CD1c-positive myeloid dendritic cell (primary cell): Measurements from ENCODE around the gene S100A7.
"Not testable (repeated sequence)": the region's sequence is repeated elsewhere in the genome, so short reads cannot be mapped to it uniquely, and the experiment has no call there.

Source experiments
- DNase-seq: peaks from one replicate; pipeline ENCODE4 v3.0.0-alpha.2; 2016; ENCODE audit errors: extremely low spot score

The S100A7 gene

DNA sequence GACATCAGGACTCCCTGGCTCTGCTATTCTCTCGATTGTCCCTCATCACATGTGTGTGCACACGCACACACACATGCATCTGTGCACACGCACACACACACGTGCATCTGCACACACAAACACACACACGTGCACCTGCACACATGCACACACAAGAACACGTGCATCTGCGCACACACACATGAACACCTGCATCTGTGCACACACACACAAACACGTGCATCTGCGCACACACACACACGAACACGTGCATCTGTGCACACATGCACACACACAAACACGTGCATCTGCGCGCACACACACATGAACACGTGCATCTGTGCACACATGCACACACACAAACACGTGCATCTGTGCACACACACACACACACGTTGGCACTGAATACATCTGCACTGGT is 29.4 kb downstream of the S100A7 start:
- DNase-seq = no peak

DNA sequence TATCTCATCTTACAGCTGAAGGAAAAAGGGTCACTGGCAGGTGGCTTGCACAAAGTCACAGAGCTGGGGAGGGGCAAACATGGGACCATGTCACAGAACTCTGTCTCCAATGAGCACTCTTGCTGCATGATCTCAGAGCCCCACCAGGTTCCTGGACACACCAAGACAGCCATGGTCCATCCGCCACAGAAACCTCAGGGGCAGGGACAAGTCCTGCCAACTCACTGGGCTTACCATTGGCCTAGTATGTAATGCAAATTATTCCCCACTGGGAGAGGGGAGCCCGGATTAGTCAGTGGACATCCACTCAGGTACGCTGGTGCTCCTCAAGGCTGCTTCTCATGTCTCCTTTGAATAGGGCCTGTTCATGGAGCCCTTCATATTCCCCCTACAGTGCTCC is 29.9 kb downstream of the S100A7 start:
- DNase-seq = no peak

DNA sequence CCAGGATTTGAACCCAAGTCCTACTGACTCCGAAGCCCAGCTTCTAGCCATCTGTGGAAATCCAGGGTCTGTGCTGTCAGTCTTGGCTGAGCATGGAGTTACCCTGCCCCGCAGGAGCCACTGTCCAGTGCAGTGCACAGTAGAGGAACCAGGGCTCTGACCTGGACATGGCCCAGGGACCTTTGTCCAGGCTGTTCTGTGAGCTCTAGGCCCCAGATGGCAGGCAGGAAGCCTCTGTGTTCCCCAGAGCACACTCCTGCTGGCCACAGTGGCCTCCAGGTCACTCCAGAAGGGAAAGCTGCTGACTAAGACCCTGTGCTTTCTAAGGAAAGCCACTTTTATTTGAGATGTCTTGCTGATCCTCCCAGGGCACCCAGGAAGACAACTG is 30.3 kb downstream of the S100A7 start:
- DNase-seq = no peak

- no peak for DNase-seq
Observed at GRCh38 chr1:153429266-153430165, 30.9 kb downstream of the S100A7 start.

DNA sequence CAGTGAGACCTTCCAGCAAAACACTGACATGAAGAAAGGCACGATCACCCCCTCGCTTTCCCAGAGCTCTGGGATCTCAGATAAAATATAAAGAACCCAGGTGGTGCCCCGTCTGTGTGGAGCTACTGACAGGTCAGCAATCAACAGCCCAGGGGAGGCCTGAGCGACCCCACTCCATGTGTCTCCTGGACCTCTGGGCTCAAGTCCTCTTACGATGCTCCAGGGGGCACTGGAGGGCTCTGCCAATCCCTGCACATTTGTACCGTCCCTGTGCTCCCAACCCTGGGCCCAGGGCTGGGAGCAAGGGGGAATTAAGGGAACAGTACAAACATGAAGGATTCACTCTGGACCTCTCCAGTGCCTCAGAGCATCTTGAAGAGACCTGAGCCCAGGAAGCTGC is 31.7 kb downstream of the S100A7 start:
- no peak for DNase-seq

DNA sequence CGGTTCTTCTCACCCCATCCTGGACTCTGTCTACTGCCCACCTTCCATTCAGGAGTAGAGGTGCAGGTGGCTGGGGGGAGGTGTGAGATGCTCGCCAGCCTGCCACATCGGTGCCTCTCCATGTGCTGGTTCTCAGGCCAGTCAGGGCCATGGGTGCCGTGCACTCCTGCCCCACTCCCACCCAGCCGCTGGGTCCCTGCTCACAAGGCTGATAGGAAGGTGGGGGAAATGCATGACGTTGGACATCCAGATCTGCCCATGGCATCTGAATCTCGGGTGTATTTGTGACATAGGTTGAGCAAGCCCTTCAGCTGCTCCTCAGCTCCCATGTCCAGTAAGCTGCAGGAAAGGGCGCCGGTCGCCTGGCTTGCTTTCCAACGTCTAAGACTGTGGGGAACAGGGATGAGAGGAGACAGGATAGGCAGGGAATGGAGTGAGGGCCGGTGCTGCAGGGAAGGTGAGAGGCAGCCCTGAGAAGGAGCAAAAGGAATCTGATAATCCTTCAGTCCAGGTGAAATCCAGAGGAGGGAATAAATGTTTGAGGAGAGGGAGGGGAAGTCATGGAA is 32.3 kb downstream of the S100A7 start:
- no peak for DNase-seq

DNA sequence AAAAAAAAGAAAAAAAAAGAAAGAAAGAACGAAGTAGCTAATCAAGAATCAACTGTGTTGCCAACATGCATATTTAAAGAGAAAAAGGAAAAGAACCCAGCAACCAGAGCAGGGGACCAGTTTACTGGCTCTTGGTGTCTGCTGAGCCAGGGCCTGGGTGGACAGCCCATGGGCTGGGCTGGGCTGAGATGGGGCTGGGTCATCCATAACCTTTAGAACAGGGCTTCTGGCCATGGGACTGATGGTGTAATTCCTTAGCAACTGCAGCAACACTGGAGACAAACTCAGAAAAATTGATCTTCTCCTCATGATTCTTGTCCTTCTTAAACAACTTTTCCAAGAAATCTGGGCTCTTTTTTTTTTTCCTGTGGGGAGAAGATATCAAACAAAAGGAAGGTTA is 33.6 kb downstream of the S100A7 start:
- no peak for DNase-seq

- peak; percentile 74 for DNase-seq
Observed at GRCh38 chr1:153422450-153423068, 37.9 kb downstream of the S100A7 start.

GRCh38 chr1:153420306-153420705 is 40.1 kb downstream of the S100A7 start:
- DNase-seq = no peak

DNA sequence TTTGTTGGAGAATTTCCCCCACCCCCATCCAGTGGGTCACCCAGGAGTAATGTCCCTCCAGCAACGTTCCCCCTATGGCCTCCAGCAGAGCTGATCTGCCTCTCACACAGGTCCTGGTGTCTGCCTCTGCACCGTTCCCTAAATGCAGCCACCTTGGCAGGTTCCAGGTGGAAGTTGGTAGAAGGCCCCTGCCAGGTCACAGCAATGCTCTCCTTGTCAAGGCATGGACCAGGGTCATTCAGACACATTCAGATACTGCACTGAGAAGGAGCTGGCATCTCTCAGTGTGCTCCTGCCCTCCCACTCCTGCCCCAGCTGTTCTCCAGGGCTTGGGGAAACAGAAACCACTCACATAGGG is 41.0 kb downstream of the S100A7 start:
- DNase-seq = not testable (repeated sequence)

- not testable (repeated sequence) for DNase-seq
Observed at GRCh38 chr1:153418758-153419435, 41.6 kb downstream of the S100A7 start.

GRCh38 chr1:153417136-153417888 is 43.1 kb downstream of the S100A7 start:
- DNase-seq = no peak

- no peak for DNase-seq
Observed at GRCh38 chr1:153415850-153416570, 44.4 kb downstream of the S100A7 start, which contains the start of gene S100A7A. TSS of gene S100A7A (plus strand) at chr1:153416520. CDS start at chr1:153418083, 1,563 bp downstream.

DNA sequence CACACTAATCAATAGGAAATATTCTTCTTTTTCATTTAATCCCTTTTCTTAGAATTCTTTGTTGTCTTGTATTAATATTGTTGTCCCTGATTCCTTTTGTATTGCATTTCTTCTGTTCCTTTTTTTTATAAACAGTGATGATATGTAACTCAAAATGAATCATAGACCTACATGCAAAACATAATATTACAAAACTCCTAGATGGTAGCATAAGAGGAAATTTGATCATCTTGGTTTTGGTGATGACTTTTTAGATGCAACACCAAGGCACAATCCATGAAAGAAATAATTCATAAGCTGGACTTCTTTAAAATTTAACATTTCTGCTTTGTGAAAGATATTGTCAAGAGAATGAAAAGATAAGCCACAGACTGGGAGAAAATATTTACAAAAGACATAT is 46.5 kb downstream of the S100A7 start:
- DNase-seq = not testable (repeated sequence)
